ENCODE data around the gene KANSL3. TPM values are rescaled to one million over a fixed set of nuclear protein-coding genes. Genes with fewer than 3 reads are reported as not detected.

KANSL3 gene
- total and polyA plus RNA-seq, 9 of the 15 experiments (the other 6 are each of a cell fraction or from before 2014, with no cell fraction given): 11.3 to 43.7 (median 27.9) TPM

DNA sequence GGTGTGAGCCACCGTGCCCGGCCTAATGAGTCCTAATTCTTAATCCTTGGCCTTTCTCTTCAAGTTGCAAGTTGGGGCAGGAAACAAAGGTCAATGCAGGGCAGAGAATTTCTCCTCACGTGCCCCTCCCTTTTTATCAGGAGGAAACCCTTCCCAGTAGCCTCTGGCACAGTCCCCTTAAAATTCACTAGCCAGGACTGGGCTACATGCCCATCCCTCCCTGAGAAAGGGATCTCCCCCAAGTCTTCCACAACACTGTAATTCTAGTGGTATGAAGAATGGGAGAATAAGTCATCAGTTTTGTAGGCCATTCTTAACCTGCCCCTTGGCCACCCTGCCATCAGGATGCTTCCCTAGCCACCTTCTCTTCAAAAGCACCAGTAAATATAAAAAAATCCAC is 59.4 kb downstream of the KANSL3 start:
- Histone ChIP-seq H3K27me3 (ENCODE audit: control insufficient read depth in 2 of 2, insufficient read depth in 2 of 2, low read length in 2 of 2) (no peaks in the 10 kb centered on the region), H3K4me2 (ENCODE audit: insufficient read depth, low read length) (no peak overlapping the region), H3K4me1 (replicated peaks in 1 of 2; ENCODE audit: control insufficient read depth in 2 of 2, insufficient read depth in 2 of 2, low read length in 2 of 2) (no peaks in the 10 kb centered on the region; a peak in 1 of 5 replicates), H3K9me1 (ENCODE audit: control insufficient read depth, insufficient read depth, low read length) (no peaks in the 10 kb centered on the region), H3K27ac (ENCODE audit: extremely low read depth, low read depth, low read length) (no peak overlapping the region), H3K9ac (ENCODE audit: insufficient read depth in 1 of 2, low read depth in 2 of 2, low read length in 2 of 2) (no peak overlapping the region), H3K79me2 (ENCODE audit: control insufficient read depth, insufficient read depth, low read length) (no peaks in the 10 kb centered on the region), H3K4me3 (no peak overlapping the region), H3K36me3 (ENCODE audit: control insufficient read depth, insufficient read depth, low read length) (no peaks in the 10 kb centered on the region), H2AFZ (ENCODE audit: low read depth, low read length) (no peak overlapping the region), H3K9me3 (replicated peaks; ENCODE audit: control insufficient read depth, insufficient read depth, low read depth, low read length) (no peaks in the 10 kb centered on the region), H4K20me1 (replicated peaks; ENCODE audit: control insufficient read depth, insufficient read depth, low read length) (no peaks in the 10 kb centered on the region)
- BruUV-seq (replicated peaks): no TSS peak
- WGBS (ENCODE audit: insufficient coverage, low coverage, missing lambda C conversion rate): 20% methylated on average over 3 of the region's 3 CpGs
- intact Hi-C loops (cut with micrococcal nuclease): no loop called here
- in situ Hi-C loops (cut with MboI): no loop called here
- ATAC-seq: no peak
- no peak for FAIRE-seq
- CTCF ChIA-PET (ENCODE audit: low intra/inter-chr PET ratio): interaction anchor here (0.7 kb wide), 1 partner anchor 206 kb away, joined by 4 read pairs; no protein-coding TSS in a partner anchor
- POLR2A ChIA-PET: no interaction called here
- no peak for DNase-seq (ENCODE audit: extremely low read depth in 1 of 4, low spot score in 3 of 4)
- no peak for TF ChIP-seq CREB3L1 (IDR thresholded peaks at IDR 0.05; ENCODE audit: borderline replicate concordance, low read depth)
- TF ChIP-seq, protein P1, sequence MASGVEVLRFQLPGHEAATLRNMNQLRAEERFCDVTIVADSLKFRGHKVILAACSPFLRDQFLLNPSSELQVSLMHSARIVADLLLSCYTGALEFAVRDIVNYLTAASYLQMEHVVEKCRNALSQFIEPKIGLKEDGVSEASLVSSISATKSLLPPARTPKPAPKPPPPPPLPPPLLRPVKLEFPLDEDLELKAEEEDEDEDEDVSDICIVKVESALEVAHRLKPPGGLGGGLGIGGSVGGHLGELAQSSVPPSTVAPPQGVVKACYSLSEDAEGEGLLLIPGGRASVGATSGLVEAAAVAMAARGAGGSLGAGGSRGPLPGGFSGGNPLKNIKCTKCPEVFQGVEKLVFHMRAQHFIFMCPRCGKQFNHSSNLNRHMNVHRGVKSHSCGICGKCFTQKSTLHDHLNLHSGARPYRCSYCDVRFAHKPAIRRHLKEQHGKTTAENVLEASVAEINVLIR (CRISPR knock-in tag; IDR thresholded peaks at IDR 0.05): no peak
- TF ChIP-seq ZNF165 (CRISPR knock-in tag; IDR thresholded peaks at IDR 0.05; ENCODE audit: borderline replicate concordance): no peak
- no peak for TF ChIP-seq RB1 (IDR thresholded peaks at IDR 0.05; ENCODE audit: low read depth)
- TF ChIP-seq ARID2 (IDR thresholded peaks at IDR 0.05): no peak
- no peak for TF ChIP-seq ILK (tag; IDR thresholded peaks at IDR 0.05; ENCODE audit: borderline replicate concordance, low read depth)
- TF ChIP-seq RBM22 (IDR thresholded peaks at IDR 0.05; ENCODE audit: low read depth, low read length, poor library complexity, severe bottlenecking): no peak
- TF ChIP-seq PHB2 (IDR thresholded peaks at IDR 0.05; ENCODE audit: low read depth): no peak
- TF ChIP-seq, protein P2, sequence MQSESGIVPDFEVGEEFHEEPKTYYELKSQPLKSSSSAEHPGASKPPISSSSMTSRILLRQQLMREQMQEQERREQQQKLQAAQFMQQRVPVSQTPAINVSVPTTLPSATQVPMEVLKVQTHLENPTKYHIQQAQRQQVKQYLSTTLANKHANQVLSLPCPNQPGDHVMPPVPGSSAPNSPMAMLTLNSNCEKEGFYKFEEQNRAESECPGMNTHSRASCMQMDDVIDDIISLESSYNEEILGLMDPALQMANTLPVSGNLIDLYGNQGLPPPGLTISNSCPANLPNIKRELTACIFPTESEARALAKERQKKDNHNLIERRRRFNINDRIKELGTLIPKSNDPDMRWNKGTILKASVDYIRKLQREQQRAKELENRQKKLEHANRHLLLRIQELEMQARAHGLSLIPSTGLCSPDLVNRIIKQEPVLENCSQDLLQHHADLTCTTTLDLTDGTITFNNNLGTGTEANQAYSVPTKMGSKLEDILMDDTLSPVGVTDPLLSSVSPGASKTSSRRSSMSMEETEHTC (IDR thresholded peaks at IDR 0.05): no peak
- no peak for TF ChIP-seq ZNF445 (CRISPR knock-in tag; IDR thresholded peaks at IDR 0.05; ENCODE audit: low read depth)
- no peak for TF ChIP-seq ZNF407 (IDR thresholded peaks at IDR 0.05; ENCODE audit: low read depth)

All from K562 (cell line).